ENCODE measurements around the gene BTAF1. TPM values are rescaled to one million over a fixed set of nuclear protein-coding genes. Genes with fewer than 3 reads are reported as not detected.

The BTAF1 gene
- total RNA-seq, 1 experiment from 2014 or later: 42.5 TPM

DNA sequence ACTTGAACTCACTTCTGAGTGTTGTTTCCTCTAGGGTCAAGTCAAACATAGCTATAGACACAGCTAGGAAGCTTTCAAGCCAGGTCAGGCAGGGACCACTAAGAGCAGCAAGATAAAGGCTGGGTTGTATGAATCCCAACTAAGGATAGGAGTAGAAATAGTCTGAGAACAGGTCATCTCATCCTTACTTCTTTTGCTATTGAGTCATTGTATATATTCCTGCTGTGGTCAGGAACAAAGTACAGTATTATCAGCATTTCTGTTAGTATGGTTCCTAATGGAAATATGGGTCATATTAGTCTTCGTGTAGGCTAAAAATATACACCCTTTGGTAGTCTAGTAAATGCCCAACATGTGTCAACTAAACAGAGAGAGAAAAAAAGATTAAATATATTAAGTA lies 145.3 kb downstream of the BTAF1 start:
- Histone ChIP-seq H2AFZ (ENCODE audit: low read depth, low read length, poor library complexity, severe bottlenecking) (no peak overlapping the region), H3K27me3 (ENCODE audit: insufficient read depth, low read length) (no peaks in the 10 kb centered on the region), H3K9me3 (ENCODE audit: control insufficient read depth in 1 of 2, insufficient read depth in 1 of 2, low read depth in 1 of 2, low read length in 2 of 2) (no peaks in the 10 kb centered on the region), H3K4me2 (ENCODE audit: low read length) (no peak overlapping the region), H3K9ac (ENCODE audit: low read length) (no peak overlapping the region), H3K9me2 (ENCODE audit: insufficient read depth) (no peaks in the 10 kb centered on the region), H3K4me1 (ENCODE audit: control insufficient read depth in 1 of 2, insufficient read depth in 2 of 2, low read length in 2 of 2) (peaks cover 0 to 8% of the 10 kb centered on the region in 2 experiments; a peak in 1 of 4 replicates), H3K79me2 (ENCODE audit: insufficient read depth, low read length) (no peaks in the 10 kb centered on the region), H3K4me3 (replicated peaks in 1 of 2; ENCODE audit: low read depth in 1 of 2, low read length in 2 of 2) (no peak overlapping the region), H3K36me3 (ENCODE audit: control insufficient read depth in 1 of 2, insufficient read depth in 2 of 2, low read length in 2 of 2) (no peaks in the 10 kb centered on the region), H4K20me1 (ENCODE audit: insufficient read depth) (no peaks in the 10 kb centered on the region), H3K27ac (ENCODE audit: low read depth, low read length) (no peak overlapping the region)
- ATAC-seq (no peak), DNase-seq (ENCODE audit: low read depth, low spot score) (no peak)
- intact Hi-C loops (cut with micrococcal nuclease): no loop called here
- RAD21 ChIA-PET (ENCODE audit: low non-redundant PET in 1 of 2, low total read pairs in 2 of 2, uncharacterized antibody in 2 of 2, unreplicated experiment in 2 of 2): no interaction called here
- CTCF ChIA-PET: no interaction called here
- BruUV-seq (replicated peaks): no TSS peak
- POLR2A ChIA-PET: no interaction called here
- TF ChIP-seq EGR1 (IDR thresholded peaks at IDR 0.05; ENCODE audit: low read depth) (no peak), CEBPB (IDR thresholded peaks at IDR 0.05; ENCODE audit: low read depth) (no peak), TCF7L2 (IDR thresholded peaks at IDR 0.05; ENCODE audit: borderline replicate concordance, extremely low read depth, insufficient read depth, insufficient read length) (no peak), JUND (IDR thresholded peaks at IDR 0.05) (no peak), POLR2AphosphoS5 (IDR thresholded peaks at IDR 0.05; ENCODE audit: low read depth, low read length) (no peak), POLR2A (IDR thresholded peaks at IDR 0.05; ENCODE audit: borderline replicate concordance, extremely low read depth, insufficient read depth, insufficient read length) (no peak), FOSL1 (IDR thresholded peaks at IDR 0.05; ENCODE audit: low read depth) (no peak), ZNF274 (IDR thresholded peaks at IDR 0.05; ENCODE audit: low read depth, low read length) (no peak), ZBTB33 (IDR thresholded peaks at IDR 0.05; ENCODE audit: extremely low read depth, insufficient replicate concordance, low read length) (no peak), RAD21 (IDR thresholded peaks at IDR 0.05; ENCODE audit: low read depth) (no peak), SIN3A (IDR thresholded peaks at IDR 0.05; ENCODE audit: low read depth) (no peak), SP1 (IDR thresholded peaks at IDR 0.05; ENCODE audit: low read depth) (no peak), EZH2phosphoT487 (IDR thresholded peaks at IDR 0.05; ENCODE audit: borderline replicate concordance) (no peak), CTCF (IDR thresholded peaks at IDR 0.05 in 2 of 3, conservative IDR thresholded peaks at IDR 0.05 in 1 of 3; ENCODE audit: borderline replicate concordance in 1 of 3, insufficient read depth in 1 of 3, low read depth in 2 of 3, low read length in 2 of 3) (no peak), ZFX (IDR thresholded peaks at IDR 0.05) (no peak), EZH2 (IDR thresholded peaks at IDR 0.05) (no peak)
- TF ChIP-seq, protein P1, sequence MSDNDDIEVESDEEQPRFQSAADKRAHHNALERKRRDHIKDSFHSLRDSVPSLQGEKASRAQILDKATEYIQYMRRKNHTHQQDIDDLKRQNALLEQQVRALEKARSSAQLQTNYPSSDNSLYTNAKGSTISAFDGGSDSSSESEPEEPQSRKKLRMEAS (IDR thresholded peaks at IDR 0.05): no peak
